ENCODE measurements around the gene FBXO42. TPM values are rescaled to one million over a fixed set of nuclear protein-coding genes. Genes with fewer than 3 reads are reported as not detected.

FBXO42 gene
- total RNA-seq, 1 donor from 2014 or later, result 18.8 TPM

DNA sequence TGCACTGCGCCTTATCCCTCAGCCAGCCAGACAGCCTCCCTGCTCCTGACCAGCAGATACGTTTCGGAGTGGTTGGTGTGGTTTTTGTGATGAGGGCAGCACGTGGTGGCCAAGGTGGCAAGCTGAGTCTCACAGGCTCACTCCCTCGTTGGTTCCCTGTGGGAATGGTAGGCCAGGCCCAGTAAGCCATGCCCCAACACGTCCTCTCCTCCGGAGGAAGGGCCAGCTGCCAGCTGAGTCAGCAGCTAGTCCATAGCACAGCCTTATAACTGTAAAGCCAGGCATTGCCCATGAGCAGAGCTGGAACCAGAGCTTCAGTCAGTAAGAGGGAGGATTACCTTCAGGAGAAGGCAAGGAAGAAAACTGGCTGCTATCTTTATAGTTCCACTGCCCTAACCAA lies 44.3 kb upstream of the FBXO42 start:
- no peak for DNase-seq (ENCODE audit: low spot score)
- no peak overlapping the region for H2AFZ ChIP-seq (replicated peaks)
- no peaks in the 10 kb centered on the region for H3K9me3 Mint-ChIP-seq
- H3K27ac ChIP-seq, result no peak overlapping the region
- H3K27ac Mint-ChIP-seq, result no peak overlapping the region
- no peak overlapping the region for H3K4me3 Mint-ChIP-seq
- H3K36me3 ChIP-seq, result no peaks in the 10 kb centered on the region
- peaks cover 43% of the 10 kb centered on the region for H4K20me1 ChIP-seq (ENCODE audit: low read depth)
- no peaks in the 10 kb centered on the region for H3K9me3 ChIP-seq (ENCODE audit: low read depth)
- peaks cover 14% of the 10 kb centered on the region for H3K4me1 Mint-ChIP-seq
- peaks cover 25% of the 10 kb centered on the region for H3K79me2 ChIP-seq (ENCODE audit: low read depth)
- H3F3A ChIP-seq (ENCODE audit: low read depth), result no peaks in the 10 kb centered on the region
- no peak overlapping the region for H3K4me3 ChIP-seq
- H3K36me3 Mint-ChIP-seq, result peaks cover 6% of the 10 kb centered on the region
- no peaks in the 10 kb centered on the region for H3K27me3 ChIP-seq
- H3K4me2 ChIP-seq, result no peak overlapping the region
- H3K4me1 ChIP-seq, result peaks cover 10% of the 10 kb centered on the region
- TF ChIP-seq, protein P1, sequence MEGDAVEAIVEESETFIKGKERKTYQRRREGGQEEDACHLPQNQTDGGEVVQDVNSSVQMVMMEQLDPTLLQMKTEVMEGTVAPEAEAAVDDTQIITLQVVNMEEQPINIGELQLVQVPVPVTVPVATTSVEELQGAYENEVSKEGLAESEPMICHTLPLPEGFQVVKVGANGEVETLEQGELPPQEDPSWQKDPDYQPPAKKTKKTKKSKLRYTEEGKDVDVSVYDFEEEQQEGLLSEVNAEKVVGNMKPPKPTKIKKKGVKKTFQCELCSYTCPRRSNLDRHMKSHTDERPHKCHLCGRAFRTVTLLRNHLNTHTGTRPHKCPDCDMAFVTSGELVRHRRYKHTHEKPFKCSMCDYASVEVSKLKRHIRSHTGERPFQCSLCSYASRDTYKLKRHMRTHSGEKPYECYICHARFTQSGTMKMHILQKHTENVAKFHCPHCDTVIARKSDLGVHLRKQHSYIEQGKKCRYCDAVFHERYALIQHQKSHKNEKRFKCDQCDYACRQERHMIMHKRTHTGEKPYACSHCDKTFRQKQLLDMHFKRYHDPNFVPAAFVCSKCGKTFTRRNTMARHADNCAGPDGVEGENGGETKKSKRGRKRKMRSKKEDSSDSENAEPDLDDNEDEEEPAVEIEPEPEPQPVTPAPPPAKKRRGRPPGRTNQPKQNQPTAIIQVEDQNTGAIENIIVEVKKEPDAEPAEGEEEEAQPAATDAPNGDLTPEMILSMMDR (IDR thresholded peaks at IDR 0.05), result no peak
- TF ChIP-seq EZH2phosphoT487 (IDR thresholded peaks at IDR 0.05) (no peak), EZH2 (IDR thresholded peaks at IDR 0.05) (no peak)
- H3K9ac ChIP-seq, result no peak overlapping the region
- peaks cover 5% of the 10 kb centered on the region for H3K27me3 Mint-ChIP-seq (ENCODE audit: insufficient read depth, low read depth)

DNA sequence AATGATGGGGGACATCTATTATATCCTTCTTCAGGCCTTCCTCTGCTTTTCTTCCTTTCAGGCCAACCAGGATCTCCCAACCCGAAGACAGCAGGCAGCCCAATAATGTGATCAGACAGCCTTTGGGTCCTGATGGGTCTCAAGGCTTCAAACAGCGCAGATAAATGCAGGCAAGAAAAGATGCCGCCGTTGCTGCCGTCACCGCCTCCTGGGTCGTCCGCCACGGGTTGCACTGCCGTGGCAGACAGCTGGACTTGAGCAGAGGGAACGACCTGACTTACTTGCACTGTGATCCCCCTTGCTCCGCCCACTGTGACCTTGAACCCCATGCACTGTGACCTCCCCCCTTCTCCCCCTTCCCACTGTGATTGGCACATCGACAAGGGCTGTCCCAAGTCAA lies 42.7 kb upstream of the FBXO42 start:
- Mint-ChIP-seq H3K36me3 (peaks cover 6% of the 10 kb centered on the region), H3K9me3 (no peaks in the 10 kb centered on the region), H3K4me3 (no peak overlapping the region), H3K4me1 (peaks cover 20% of the 10 kb centered on the region), H3K27me3 (ENCODE audit: insufficient read depth, low read depth) (peaks cover 3% of the 10 kb centered on the region), H3K27ac (no peak overlapping the region)
- no peak overlapping the region for H3K4me2 ChIP-seq
- peaks cover 59% of the 10 kb centered on the region for H4K20me1 ChIP-seq (ENCODE audit: low read depth)
- TF ChIP-seq, protein P1 (IDR thresholded peaks at IDR 0.05), result no peak
- no peak overlapping the region for H3K27ac ChIP-seq
- peaks cover 11% of the 10 kb centered on the region for H3K4me1 ChIP-seq
- H3K36me3 ChIP-seq, result no peaks in the 10 kb centered on the region
- no peak for DNase-seq (ENCODE audit: low spot score)
- H3K4me3 ChIP-seq, result no peak overlapping the region
- no peak overlapping the region for H2AFZ ChIP-seq (replicated peaks)
- no peak overlapping the region for H3K9ac ChIP-seq
- H3K9me3 ChIP-seq (ENCODE audit: low read depth), result no peaks in the 10 kb centered on the region
- H3K79me2 ChIP-seq (ENCODE audit: low read depth), result peaks cover 41% of the 10 kb centered on the region
- no peaks in the 10 kb centered on the region for H3K27me3 ChIP-seq
- no peaks in the 10 kb centered on the region for H3F3A ChIP-seq (ENCODE audit: low read depth)

DNA sequence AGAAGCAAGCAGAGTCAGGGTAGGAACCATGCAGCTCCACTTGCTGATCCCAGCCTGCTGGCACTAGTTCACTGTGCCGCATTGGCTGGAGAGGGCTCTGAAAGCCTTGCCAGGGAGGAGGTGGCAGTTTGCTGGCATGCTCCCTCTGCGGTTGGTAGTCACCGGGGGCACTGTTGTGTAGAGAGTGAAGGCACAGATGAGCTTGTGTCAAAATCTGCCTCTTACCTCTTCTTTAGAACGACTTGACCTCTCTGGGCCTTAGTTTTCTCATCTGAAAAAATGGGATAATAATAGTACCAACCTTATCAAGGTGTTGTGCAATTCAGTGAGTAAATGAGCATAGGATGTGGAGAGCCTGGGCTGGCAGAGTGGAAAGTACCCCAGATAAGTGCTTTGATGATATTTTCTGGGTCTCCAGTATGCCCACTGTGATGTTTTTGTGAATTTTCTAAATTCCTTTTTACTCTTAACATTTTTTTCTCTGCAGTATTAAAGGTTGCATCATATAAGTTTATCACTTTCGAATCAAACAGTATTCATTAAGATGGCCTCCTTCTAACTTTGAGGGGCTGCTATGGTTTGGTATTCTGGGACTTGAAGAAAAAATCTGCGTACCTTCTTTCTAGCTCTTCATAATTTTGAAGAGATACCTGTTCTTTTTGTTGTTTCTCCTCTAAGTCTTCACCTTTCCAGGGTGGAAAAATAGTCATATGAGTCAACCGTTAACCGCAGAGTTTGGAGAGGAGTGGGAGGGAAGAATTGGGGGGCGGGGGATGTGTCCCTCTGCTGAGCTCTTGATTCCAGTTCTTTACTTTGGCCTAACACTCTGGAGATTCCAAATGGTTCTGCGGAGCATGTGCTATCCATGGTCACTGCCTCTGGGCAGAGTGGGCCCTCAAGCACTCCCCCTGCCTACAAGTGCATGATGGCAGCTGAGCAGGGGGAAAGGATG lies 41.6 kb upstream of the FBXO42 start:
- H3K9me3 ChIP-seq (ENCODE audit: low read depth), result no peaks in the 10 kb centered on the region
- no peak overlapping the region for H2AFZ ChIP-seq (replicated peaks)
- no peak for DNase-seq (ENCODE audit: low spot score)
- peaks cover 20% of the 10 kb centered on the region for H3K4me1 Mint-ChIP-seq
- H3K79me2 ChIP-seq (ENCODE audit: low read depth), result peaks cover 53% of the 10 kb centered on the region
- H4K20me1 ChIP-seq (ENCODE audit: low read depth), result peaks cover 66% of the 10 kb centered on the region
- no peak overlapping the region for H3K27ac Mint-ChIP-seq
- H3K27ac ChIP-seq, result no peak overlapping the region
- no peak overlapping the region for H3K4me3 ChIP-seq
- H3K27me3 ChIP-seq, result no peaks in the 10 kb centered on the region
- peaks cover 3% of the 10 kb centered on the region for H3K27me3 Mint-ChIP-seq (ENCODE audit: insufficient read depth, low read depth)
- H3K36me3 Mint-ChIP-seq, result peaks cover 3% of the 10 kb centered on the region
- no peak overlapping the region for H3K4me3 Mint-ChIP-seq
- H3F3A ChIP-seq (ENCODE audit: low read depth), result no peaks in the 10 kb centered on the region
- TF ChIP-seq EZH2phosphoT487 (IDR thresholded peaks at IDR 0.05) (no peak), EZH2 (IDR thresholded peaks at IDR 0.05) (no peak)
- TF ChIP-seq, protein P1 (IDR thresholded peaks at IDR 0.05), result no peak
- no peak overlapping the region for H3K9ac ChIP-seq
- H3K36me3 ChIP-seq, result no peaks in the 10 kb centered on the region
- H3K4me1 ChIP-seq, result peaks cover 11% of the 10 kb centered on the region
- no peak overlapping the region for H3K4me2 ChIP-seq
- no peaks in the 10 kb centered on the region for H3K9me3 Mint-ChIP-seq
